Iris pigment epithelial cell (primary cell): ENCODE data around the gene HMOX1.

Source experiments
- DNase-seq: peaks from one replicate; pipeline ENCODE4 v3.0.0-alpha.2; 2011; ENCODE audit warnings: low read depth

The HMOX1 gene

GRCh38 chr22:35406443-35406842 lies 25.5 kb downstream of the HMOX1 start:
- DNase-seq: no peak

GRCh38 chr22:35407362-35407761 lies 26.5 kb downstream of the HMOX1 start:
- DNase-seq: no peak

GRCh38 chr22:35409783-35410662 lies 29.1 kb downstream of the HMOX1 start:
- no peak for DNase-seq

- no peak for DNase-seq
These were observed 29.8 kb downstream of the HMOX1 start for GRCh38 chr22:35410663-35411034.

GRCh38 chr22:35411102-35411501 lies 30.2 kb downstream of the HMOX1 start:
- DNase-seq: no peak

GRCh38 chr22:35413624-35414023 lies 32.7 kb downstream of the HMOX1 start:
- no peak for DNase-seq

GRCh38 chr22:35417606-35418005 lies 36.7 kb downstream of the HMOX1 start:
- DNase-seq: no peak

GRCh38 chr22:35418088-35418487 lies 37.2 kb downstream of the HMOX1 start:
- DNase-seq: peak; percentile 55

GRCh38 chr22:35418731-35419130 lies 37.8 kb downstream of the HMOX1 start:
- no peak for DNase-seq

- no peak for DNase-seq
These were observed 38.9 kb downstream of the HMOX1 start for GRCh38 chr22:35419756-35420155.

GRCh38 chr22:35421121-35421520 lies 40.2 kb downstream of the HMOX1 start:
- DNase-seq: no peak

GRCh38 chr22:35422145-35422544 lies 41.2 kb downstream of the HMOX1 start:
- DNase-seq: no peak

GRCh38 chr22:35422936-35423335 lies 42.0 kb downstream of the HMOX1 start:
- DNase-seq: no peak

- DNase-seq: no peak
These were observed 43.2 kb downstream of the HMOX1 start for GRCh38 chr22:35424081-35424480.

GRCh38 chr22:35424761-35425160 lies 43.9 kb downstream of the HMOX1 start:
- DNase-seq: no peak

GRCh38 chr22:35425546-35425945 lies 44.6 kb downstream of the HMOX1 start:
- no peak for DNase-seq

- peak; percentile 70 for DNase-seq
These were observed 45.3 kb downstream of the HMOX1 start for GRCh38 chr22:35425971-35426800.

GRCh38 chr22:35426801-35427140 lies 45.9 kb downstream of the HMOX1 start:
- DNase-seq: no peak

- peak; percentile 82 for DNase-seq
These were observed 50.0 kb downstream of the HMOX1 start for GRCh38 chr22:35430897-35431322.

- no peak for DNase-seq
These were observed 50.8 kb downstream of the HMOX1 start for GRCh38 chr22:35431483-35432227.

GRCh38 chr22:35432228-35432905 lies 51.5 kb downstream of the HMOX1 start:
- no peak for DNase-seq
